Transverse colon (tissue), 3 donors: ENCODE measurements around the gene ACKR3.

ENCODE experiments used
- EP300 ChIP-seq: sonication (generic); formaldehyde crosslinking; IDR thresholded peaks from one replicate; pipeline ENCODE4 v1.6.1; 2017; ENCODE audit warnings: antibody characterized with exemption, low read depth
- TF ChIP-seq, protein P1 (sequence below), 5 experiments: fragments of 200-600 bp in 3 of 5; fragments of 450-650 bp in 2 of 5; sonication (generic) in 3 of 5; IDR thresholded peaks; 1 replicate in 2 of 5; 2 replicates in 3 of 5; pipeline ENCODE4 v1.5.1; 2016 to 2017; ENCODE audit warnings: antibody characterized with exemption in 5 of 5, inconsistent platforms in 3 of 5, mild to moderate bottlenecking in 2 of 5, moderate library complexity in 1 of 5

DNA sequence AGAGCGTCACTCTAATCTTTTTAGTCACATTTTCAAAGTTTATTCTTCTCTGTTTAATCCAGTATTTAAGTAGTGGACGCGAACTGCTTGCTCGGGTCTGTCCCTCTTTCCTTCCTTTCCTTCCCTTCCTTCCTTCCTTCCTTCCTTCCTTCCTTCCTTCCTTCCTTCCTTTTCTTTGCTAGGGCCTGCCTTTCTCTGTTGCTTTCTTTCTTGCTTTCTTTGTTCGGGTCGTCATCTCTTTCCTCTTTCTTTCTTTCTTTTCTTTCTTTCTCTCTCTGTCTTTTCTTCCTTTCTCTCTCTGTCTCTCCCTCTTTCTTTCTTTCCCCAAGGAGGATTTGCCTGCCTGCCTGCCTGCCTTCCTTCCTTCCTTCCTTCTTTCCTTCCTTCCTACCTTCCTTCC is 3.0 kb upstream of the ACKR3 start:
- TF ChIP-seq, protein P1, sequence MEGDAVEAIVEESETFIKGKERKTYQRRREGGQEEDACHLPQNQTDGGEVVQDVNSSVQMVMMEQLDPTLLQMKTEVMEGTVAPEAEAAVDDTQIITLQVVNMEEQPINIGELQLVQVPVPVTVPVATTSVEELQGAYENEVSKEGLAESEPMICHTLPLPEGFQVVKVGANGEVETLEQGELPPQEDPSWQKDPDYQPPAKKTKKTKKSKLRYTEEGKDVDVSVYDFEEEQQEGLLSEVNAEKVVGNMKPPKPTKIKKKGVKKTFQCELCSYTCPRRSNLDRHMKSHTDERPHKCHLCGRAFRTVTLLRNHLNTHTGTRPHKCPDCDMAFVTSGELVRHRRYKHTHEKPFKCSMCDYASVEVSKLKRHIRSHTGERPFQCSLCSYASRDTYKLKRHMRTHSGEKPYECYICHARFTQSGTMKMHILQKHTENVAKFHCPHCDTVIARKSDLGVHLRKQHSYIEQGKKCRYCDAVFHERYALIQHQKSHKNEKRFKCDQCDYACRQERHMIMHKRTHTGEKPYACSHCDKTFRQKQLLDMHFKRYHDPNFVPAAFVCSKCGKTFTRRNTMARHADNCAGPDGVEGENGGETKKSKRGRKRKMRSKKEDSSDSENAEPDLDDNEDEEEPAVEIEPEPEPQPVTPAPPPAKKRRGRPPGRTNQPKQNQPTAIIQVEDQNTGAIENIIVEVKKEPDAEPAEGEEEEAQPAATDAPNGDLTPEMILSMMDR (IDR thresholded peaks at IDR 0.05): no peak
- no peak for TF ChIP-seq EP300
